ENCODE measurements around the gene PRCD.
A peak's percentile ranks its signal among the peaks of the same experiment; 100 is the strongest.

Gene PRCD

DNA sequence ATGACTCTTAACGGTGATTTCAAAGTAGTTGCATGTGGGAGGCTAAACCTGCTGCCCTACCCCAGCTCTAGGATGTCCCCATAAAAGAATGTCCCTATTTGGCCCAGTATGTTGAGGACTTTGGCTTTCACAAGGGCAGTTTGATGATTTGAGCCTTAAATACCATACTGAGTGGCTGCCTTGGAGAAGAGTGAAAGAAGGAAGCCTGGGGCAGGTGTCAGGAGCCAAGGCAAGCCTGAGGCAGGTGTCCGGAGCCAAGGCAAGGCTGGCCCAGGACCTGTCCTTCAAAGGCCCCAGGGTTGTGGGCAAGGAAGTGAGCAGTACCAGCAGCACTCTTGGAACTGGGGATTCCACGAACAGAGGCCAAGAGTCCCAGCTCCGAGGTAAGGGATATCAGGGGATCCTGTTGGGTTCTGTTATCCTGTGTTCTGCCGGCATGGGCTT, 27.2 kb downstream of the PRCD start:
- FAIRE-seq: no peak

DNA sequence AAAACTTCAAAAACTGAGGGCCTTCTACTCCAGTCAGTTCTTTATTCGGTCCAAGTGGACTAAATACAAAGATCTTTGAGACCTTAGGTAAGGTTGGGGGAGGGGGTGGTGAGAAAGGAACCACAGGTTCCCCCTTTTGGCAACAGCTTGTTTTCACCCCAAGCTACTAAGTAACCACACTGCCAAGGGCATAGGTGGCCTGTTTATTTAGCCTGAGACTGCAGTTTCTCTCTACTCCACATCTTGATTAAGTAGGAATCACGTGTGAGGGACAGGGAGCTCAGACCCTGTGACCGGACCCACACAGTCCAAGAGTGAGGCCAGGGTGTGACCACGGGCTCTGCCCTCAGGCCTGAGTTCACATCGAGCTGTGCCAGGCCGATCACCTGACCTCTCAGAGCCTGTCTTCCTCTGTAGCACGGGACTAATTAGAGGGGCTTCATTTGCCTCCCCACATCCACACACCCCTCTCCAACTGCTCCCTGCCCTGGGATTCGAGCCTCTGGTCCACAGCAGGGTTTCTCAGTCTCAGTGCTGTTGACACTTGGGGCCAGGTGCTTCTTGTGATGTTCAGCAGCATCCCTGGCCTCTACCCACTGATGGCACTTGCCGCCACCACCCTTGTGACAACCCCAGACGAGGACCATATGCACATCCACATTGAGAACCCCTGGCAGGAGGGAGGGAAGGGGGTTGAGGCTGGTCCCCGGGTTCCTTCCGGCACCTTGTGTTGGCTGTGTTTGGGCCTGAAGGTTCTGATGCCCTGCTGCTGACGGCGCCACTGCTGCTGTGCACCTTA, 28.0 kb downstream of the PRCD start:
- DNase-seq (ENCODE audit: insufficient read length, low spot score): no peak
- no peak for FAIRE-seq

More for the DNA sequence above, 27.2 kb downstream of the PRCD start:
- DNase-seq (ENCODE audit: insufficient read length, low spot score): no peak

DNA sequence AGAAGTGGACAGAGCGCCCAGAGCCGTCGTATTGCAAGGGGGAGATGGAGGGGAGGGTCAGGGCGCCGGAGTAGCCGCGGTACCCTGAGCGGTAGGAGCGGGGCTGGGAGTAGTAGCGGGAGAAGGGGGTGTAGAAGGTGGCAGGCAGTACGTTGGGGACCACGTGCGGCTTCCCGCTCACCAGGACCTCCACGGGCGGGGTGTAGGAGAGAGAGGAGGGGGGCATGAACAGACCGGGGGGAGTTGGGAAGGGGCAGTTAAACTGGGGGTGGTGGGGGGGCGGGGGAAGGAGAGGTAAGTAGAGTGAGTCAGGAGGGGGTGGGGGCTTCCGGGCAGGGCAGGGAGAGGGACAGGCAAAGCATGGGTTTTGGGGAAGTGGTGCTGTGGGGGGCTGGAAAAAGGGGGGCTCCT, 29.0 kb downstream of the PRCD start:
- FAIRE-seq: no peak
- no peak for DNase-seq (ENCODE audit: insufficient read length, low spot score)

DNA sequence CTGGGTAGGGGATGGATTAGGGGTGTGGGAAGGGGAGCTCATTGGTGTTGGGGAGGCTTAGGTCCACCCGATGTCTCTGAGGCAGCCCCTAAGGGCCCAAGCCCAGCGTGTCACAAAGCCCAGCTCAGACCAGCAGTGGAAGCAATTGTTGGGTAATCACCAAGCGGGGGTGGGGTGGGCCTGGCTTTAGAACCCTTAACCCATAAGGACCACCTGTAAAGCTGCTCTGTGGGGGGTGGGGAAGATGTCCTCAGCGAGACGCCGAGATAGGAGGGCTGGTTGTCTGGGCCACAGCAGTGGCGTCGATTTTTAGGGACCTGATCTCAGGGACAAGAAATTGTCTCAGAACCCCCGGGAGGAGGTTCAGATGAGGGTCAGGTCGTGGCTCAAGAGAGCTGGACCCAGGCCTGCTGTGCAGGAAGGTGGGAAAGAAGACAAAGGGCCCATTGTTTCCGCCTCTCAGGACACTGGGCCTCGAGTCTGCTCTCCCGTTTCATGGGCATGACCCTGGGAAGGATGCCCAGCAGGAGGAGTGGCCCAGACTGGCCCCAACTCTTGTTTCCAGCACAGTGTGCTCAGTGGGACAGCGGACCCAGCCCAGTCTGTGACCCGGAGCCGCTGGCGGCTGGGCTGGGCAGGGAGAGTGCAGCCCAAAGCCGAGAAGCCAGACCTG, 29.9 kb downstream of the PRCD start:
- FAIRE-seq (no peak), DNase-seq (ENCODE audit: insufficient read length, low spot score) (no peak)

DNA sequence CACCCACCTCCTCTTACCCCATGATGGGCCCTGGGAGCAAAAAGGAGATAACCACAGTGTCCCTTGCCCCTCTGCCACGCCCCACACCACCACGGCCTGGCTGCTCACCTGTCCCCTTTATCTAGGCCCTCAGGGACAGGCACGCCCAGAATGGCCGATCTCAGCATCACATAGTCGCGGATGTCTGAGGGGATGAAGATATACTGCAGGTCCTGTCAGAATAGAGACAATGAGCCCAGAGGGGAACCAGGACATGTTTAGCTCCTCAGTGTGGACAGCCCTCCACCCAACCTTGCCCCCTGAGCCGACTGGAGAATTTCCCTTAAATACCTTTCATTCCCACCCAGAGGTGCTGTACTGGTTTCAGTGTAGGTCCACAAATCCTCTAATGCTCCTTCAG, 30.6 kb downstream of the PRCD start:
- no peak for DNase-seq (ENCODE audit: insufficient read length, low spot score)
- peak; percentile 57 for FAIRE-seq

DNA sequence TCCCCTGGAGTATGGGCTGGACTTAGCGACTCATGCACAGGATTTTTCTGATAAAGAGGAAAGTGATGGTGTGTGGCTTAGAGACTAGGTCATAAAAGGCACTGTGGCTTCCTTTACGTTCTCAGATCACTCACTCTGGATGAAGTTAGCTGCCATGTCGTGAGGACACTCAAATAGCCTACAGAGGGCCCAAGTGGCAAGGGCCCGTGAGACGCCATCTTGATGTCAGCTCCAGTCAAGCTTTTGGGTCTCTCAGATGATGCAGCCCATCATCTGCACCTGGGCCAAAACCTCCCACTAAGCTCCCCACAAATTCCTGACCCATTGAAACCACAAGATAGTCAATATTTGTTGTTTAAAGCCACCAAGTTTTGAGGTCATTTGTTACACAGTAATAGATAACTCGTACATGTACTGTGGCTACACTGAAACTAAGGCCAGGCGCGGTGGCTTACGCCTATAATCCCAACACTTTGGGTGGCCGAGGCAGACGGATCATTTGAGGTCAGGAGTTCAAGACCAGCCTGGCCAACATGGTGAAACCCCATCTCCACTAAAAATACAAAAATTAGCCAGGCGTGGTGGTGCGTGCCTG, 31.1 kb downstream of the PRCD start:
- FAIRE-seq (no peak), DNase-seq (ENCODE audit: insufficient read length, low spot score) (no peak)

DNA sequence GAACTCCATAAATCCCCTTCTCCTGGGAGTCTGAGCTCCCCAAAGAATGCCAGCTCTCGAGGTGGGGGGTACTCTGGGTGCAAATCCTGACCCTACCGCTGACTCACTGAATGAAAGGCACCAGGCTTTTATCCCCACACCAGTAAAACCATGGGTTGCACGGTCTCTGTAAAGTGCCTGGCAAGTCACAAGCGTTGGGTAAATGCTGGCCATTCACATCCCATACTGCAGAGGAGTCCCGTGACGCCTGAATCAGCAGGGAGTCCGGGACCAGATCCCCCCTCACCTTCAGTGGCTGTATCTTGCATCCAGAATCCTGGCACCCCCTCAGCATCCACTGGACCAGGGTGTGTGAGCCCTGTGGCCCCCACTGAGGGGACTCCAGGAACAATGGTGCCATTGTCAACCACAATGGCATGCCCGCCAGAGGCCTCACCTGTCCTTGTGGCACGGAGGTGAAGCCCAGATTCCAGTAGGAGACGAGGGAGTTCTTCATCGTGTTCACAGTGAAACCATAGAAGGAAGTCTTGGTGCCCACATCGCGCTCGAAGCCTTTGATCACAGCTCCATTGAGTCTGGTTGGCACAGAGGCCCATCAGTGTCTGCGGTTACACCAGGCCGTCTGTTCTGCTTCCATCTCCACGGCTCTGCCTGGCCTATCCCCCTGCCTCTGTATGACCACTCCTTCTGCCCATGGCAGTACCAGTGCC, 32.5 kb downstream of the PRCD start:
- FAIRE-seq: peak; percentile 16
- no peak for DNase-seq (ENCODE audit: insufficient read length, low spot score)

DNA sequence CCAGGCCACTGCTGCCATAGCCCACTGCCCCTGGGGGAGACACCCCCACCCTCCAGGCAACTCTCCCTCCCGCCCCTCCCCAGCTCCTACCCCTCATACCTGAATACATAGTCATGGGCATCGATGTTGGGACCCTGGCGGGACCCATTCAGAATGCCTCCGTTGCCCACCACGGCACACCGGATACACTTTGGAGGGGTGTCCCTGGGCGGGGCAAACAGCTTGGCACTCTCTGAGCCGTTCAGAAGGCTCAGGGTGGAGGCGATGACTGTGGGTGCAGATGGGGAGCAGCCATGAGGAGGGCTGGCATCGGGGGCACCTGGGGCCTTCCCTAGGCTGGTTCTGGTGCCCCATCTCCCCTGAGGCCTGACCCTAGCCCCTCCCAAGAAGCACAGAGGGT, 33.3 kb downstream of the PRCD start:
- DNase-seq (ENCODE audit: insufficient read length, low spot score): no peak
- no peak for FAIRE-seq

DNA sequence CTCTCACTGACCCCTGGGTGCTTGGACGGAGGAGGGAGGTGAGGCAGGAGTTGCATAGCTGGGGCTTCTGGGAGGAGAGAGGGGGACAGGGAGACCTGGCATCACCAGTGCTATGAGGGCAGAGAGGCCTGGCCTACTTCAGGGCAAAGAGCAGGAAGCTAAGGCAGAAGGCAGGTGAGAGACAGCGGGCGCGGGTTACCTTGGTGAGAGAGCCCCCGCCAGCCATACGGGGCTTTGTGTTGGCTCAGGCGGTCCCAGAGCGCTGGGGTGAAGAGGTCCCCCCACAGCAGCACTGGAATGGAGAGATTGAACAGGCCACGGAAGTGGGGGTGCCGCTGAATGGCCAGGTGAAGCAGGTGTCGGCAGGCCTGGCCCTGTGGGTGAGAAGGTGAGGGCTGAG, 34.3 kb downstream of the PRCD start:
- DNase-seq (ENCODE audit: insufficient read length, low spot score): no peak
- no peak for FAIRE-seq

DNA sequence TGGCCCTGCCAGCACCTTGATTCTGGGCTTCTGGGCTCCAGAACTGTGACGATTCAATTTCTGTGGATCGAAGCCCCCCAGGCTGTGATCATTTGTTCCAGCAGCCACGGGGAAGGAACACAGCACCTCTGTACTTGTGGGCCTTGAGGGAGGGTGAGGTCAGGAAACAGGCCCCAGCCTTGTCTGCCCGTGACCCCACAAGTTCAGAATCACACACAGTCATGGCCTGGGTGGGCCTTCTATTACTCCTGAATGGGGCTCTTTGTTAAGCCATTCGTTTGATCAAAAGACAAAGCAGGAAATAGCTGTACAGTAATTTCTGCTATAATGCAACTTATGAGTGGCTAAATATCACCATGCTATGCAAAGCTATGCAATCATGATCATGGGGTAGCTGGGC, 35.7 kb downstream of the PRCD start:
- no peak for FAIRE-seq
- DNase-seq (ENCODE audit: insufficient read length, low spot score): no peak

DNA sequence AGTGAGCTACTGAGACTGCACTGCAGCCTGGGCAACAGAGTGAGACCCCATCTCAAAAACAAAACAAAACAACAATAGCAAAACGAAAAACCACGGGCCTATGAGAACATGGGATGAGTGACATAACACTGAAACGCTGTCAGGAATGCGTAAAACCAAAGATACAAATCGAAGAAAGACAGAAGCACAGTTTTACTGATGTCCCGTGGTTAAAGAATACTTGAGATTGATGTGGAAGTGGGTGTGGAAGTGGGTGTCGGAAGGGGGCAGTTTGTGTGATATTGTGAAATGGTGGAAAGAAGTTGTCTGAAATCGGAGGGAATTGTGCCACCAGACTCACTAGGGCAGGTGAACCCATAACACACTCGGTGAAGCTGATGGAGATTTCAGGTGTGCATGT, 36.3 kb downstream of the PRCD start:
- FAIRE-seq (no peak), DNase-seq (ENCODE audit: insufficient read length, low spot score) (no peak)

DNA sequence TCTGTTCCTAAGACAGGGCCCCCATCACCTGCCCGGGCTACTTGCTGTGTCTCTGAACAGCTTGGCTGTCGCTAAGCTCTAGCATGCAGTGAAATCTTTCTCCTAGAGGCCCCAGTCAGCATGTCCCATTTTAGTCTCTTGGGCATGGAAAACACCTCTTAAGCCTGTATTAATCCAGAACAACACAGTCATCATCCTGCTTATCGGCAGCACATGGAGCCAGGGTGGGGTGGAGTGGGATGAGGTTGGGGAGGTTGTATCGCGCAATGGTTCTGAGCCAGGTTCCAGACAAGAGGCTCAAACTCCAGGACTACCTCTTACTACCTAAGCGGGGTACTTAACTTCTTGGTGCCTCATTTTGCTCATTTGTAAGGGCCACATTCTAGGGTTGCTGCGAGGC, 38.0 kb downstream of the PRCD start:
- DNase-seq (ENCODE audit: insufficient read length, low spot score) (no peak), FAIRE-seq (no peak)

DNA sequence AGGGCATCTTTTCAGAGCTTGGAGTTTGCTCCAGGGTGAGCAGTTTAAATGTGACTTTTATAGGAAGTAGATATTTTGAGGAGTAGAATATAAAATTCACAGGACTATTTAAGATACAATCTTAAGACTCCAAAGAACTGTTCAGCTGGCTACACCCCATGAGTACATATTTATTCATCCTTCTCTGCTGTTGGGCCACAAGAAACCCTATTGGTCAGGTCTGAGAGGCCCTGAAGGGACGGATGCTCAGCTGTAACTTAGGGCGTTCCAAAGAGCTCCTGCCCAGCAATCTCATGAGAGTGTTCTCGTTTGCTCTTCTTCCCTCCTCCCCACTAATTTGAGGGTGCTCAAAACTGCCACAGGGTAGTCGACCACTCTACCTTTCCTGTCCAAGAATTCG, 38.5 kb downstream of the PRCD start:
- FAIRE-seq (no peak), DNase-seq (ENCODE audit: insufficient read length, low spot score) (no peak)

DNA sequence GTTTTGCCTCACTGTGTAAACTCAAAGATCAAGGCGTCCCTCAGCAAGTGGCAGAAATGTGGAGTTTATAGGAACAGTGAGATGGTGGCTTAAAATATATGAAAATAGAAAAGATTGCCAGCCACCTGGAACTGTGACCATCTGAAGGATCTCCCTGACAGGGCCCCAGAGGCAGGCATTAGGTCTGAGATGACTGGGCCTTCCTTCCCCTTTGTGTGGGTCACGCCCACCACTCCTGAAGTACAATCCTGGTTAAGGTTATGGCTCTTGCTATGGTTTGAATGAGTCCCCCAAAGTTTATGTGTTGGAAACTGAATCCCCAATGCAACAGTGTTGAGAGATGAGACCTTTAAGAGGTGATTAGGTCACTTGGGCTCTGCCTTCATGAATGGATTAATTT, 39.4 kb downstream of the PRCD start:
- DNase-seq (ENCODE audit: insufficient read length, low spot score) (no peak), FAIRE-seq (no peak)

DNA sequence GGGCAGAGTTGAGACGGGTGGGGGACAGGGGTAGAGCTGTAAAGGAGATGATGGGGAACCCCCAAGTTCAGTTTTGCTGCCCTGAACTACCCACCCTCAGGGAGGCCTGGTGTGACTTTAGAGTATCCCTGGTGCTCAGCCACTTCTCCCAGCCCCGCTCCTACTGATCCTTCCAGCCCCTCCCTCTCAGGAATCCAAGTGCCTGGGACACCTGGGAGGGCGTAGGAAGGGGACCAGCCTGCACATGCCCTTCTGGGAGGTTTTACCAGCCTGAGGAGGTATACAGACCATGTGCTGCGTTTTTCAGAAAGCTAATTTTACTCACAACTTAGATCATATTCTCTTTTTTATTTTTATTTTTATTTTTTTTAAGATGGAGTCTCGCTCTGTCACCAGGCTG, 41.7 kb downstream of the PRCD start:
- no peak for FAIRE-seq

DNA sequence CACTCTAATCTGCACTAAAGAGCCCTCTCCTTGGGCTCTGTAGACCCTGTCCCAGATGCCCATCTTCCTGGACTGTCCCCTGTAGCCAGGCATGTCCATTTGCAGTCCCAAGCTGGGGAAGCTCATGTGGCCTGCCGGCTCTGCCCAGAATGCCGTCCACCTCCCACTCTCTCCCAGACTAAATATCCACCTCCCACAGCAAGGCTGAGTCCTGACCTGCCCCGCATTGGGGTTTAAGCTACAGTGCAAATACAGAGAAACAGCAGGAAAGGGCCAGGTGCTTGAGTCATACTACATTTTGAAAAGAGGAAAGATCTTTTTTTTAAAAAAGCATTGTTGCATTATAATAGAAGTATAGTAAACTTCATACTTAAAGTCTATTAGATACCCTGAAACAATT, 42.8 kb downstream of the PRCD start:
- no peak for DNase-seq (ENCODE audit: insufficient read length, low spot score)
- FAIRE-seq: no peak

More for the DNA sequence above, 41.7 kb downstream of the PRCD start:
- no peak for DNase-seq (ENCODE audit: insufficient read length, low spot score)

DNA sequence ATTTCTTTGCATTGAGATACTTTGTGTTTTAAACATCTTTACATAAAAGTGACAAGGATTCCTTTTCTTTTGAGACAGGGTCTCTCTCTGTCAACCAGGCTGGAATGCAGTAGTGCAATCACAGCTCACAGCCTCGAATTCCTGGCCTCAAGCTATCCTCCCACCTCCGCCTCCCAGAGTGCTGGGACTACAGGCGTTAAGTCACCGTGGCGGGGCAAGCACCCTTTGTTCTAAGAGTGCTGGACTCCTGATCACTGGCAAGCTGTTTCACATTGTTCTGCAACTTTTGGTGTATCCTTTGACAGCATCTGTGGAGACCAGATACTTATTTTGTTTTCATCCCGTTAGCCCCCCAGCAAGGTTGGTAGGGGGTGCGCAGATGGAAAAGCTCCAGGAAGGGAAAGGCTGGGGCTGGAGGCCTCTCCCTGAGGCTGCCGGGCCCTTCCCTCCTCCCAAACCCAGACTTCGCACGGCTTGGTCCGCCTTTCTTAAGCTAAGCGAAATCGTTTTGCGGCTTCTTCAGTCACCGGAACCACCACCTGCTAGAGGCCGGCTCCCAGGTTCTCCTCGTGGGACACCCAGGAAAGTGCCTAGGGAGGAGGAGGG, 44.7 kb downstream of the PRCD start:
- no peak for FAIRE-seq

DNA sequence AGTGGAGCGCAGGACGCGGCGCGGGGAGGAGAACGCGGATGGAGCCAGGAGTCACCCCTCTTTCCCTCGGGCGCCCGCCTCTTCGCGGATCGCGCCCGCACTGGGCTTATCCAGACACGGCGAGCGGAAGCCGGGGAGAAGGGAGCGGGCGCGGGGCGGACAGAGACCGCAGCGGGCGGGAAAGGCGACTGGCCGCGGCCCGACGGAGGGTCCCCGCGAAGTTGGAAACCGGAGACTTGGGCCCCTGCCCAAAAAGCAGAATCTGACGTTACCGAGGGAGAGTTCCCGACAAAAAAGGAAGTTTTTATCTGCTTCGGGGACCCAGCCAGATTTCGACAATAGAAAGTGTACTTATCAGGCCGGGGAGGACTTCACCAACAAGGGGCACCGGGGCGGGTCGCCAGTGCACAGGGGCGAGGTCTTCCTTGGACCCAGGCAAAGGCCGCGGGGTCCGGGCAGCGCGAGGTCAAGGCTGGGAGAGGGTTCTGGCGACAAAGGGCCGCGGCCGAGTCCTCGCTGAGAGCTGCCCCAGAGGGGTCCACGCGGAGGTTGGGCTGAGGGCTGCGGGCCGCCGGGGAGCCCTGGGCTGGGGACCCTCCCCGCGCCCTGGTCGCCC, 45.3 kb downstream of the PRCD start:
- DNase-seq (ENCODE audit: insufficient read length, low spot score) (no peak), FAIRE-seq (no peak)

More for the DNA sequence above, 44.7 kb downstream of the PRCD start:
- no peak for DNase-seq (ENCODE audit: insufficient read length, low spot score)

DNA sequence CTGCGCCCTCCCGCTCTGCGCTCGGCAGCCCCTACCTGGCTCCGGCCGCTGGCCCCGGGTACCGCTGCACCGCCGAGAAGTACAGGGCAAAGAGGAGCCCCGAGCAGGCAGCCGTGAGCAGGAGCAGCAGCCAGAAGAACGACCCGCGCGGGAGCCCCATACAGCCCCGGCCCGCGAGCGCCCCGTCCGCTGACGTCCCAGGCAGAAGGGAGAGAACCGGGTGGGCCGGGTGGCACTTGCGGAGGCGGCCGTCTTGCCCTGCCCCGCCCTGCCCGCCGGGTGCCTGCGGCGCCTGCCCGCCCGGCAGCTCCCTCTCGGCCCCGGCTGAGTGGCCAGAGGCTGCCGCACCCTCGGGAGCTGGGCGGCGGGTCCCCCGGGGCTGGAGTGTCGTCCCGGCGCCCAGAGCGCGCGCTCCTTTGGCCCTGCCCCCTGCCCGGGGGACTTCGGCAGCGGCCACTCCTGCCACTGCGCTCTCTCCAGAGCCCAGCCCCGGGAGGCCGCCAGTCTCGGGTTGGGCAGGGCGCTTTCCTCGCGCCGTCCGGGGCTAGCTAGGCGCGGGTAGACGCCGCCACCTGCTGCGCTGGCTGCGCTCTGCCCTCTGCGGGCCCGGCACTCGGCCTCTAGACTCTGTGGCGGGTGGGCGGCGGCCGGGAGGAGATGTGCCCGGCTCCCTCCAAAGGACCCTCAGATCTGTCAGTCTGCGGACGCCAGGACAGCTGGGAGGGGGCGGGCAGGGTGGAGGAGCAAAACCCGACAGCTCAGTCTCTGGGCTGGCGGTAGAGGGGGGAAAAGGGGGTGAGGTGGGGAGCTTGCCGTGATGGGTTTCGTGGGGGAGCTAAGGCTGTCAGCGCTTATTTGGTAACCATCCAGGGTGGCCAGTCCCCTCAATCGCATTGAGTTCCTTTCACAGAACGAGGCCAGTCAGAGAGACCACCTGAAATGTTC, 46.1 kb downstream of the PRCD start, which contains the start of gene ST6GALNAC2:
Gene ST6GALNAC2 (minus strand): TSS at position 212 of the 945 bp plus-strand sequence. CDS start 52 bp downstream, at position 160.
- DNase-seq (ENCODE audit: insufficient read length, low spot score) (peak; percentile 79), FAIRE-seq (peak; percentile 16)
